Vagina (tissue), 2 donors: ENCODE data around the gene CCBE1. TPM values are rescaled to one million over a fixed set of nuclear protein-coding genes. Genes with fewer than 3 reads are reported as not detected.

Experiments used
- DNase-seq, 2 donors: peaks; one replicate each; pipeline ENCODE4 v3.0.0-alpha.2; 2017; ENCODE audit errors: extremely low spot score in 2 of 2
- H3K27ac ChIP-seq: fragments of 200-600 bp; sonication (generic); one replicate; pipeline ENCODE4 v1.5.1; 2019
- H3K27me3 ChIP-seq: fragments of 200-600 bp; sonication (generic); one replicate; pipeline ENCODE4 v1.5.1; 2019
- H3K36me3 ChIP-seq, 2 donors: fragments of 200-600 bp; sonication (generic); one replicate each; pipeline ENCODE4 v1.5.1; 2017 to 2019
- H3K4me1 ChIP-seq: fragments of 200-600 bp; sonication (generic); one replicate; pipeline ENCODE4 v1.5.1; 2019
- H3K4me3 ChIP-seq, 2 donors: fragments of 200-600 bp; sonication (generic); 1 replicate in 1 of 2; 2 replicates in 1 of 2; pipeline ENCODE4 v1.5.1; 2016 to 2019
- H3K9me3 ChIP-seq: fragments of 200-600 bp; sonication (generic); one replicate; pipeline ENCODE4 v1.5.1; 2019
- CTCF ChIP-seq, 3 experiments: fragments of 450-650 bp in 2 of 3; fragments of 200-600 bp in 1 of 3; sonication (generic) in 1 of 3; IDR thresholded peaks; one replicate each; pipeline ENCODE4 v1.5.1; 2017 to 2019; ENCODE audit warnings: antibody characterized with exemption in 3 of 3, mild to moderate bottlenecking in 2 of 3, moderate library complexity in 2 of 3
- POLR2A ChIP-seq, 2 donors: fragments of 450-650 bp; IDR thresholded peaks; one replicate each; pipeline ENCODE4 v1.6.1; 2017; ENCODE audit warnings: antibody characterized with exemption in 2 of 2, mild to moderate bottlenecking in 2 of 2, moderate library complexity in 2 of 2
- POLR2AphosphoS5 ChIP-seq, 2 donors: sonication (generic); formaldehyde crosslinking; IDR thresholded peaks; one replicate each; pipeline ENCODE4 v1.9.0; 2017; ENCODE audit warnings: antibody characterized with exemption in 2 of 2, mild to moderate bottlenecking in 2 of 2, low read depth in 1 of 2; ENCODE audit not compliant: insufficient read depth in 1 of 2
- intact Hi-C: fragments of 100-400 bp; cut with DNase I; formaldehyde crosslinking; loops from one replicate; pipeline ENCODE4 v1.15.1; 2023
- total RNA-seq: library from RNA; depleted of rRNA; stranded (reverse); fragments of >200 nt; gene quantifications from one replicate; pipeline ENCODE4 v1.2.3, GENCODE V29; 2016

CCBE1 gene
- total RNA-seq, 1 donor from 2014 or later = 2.9 TPM

GRCh38 chr18:59592624-59593023, 104.6 kb downstream of the CCBE1 start:
- TF ChIP-seq POLR2A (IDR thresholded peaks at IDR 0.05) (no peak), CTCF (IDR thresholded peaks at IDR 0.05) (no peak), POLR2AphosphoS5 (IDR thresholded peaks at IDR 0.05; ENCODE audit: insufficient read depth in 1 of 2, low read depth in 1 of 2) (no peak)
- H3K4me3 ChIP-seq = no peak overlapping the region

GRCh38 chr18:59582395-59582794, 114.8 kb downstream of the CCBE1 start:
- no peaks in the 10 kb centered on the region for H3K4me1 ChIP-seq
- H3K27ac ChIP-seq = no peak overlapping the region
- no peaks in the 10 kb centered on the region for H3K27me3 ChIP-seq
- intact Hi-C loops = no loop called here
- no peak for DNase-seq
- H3K36me3 ChIP-seq = no peaks in the 10 kb centered on the region
- TF ChIP-seq POLR2A (IDR thresholded peaks at IDR 0.05) (no peak), POLR2AphosphoS5 (IDR thresholded peaks at IDR 0.05; ENCODE audit: insufficient read depth in 1 of 2, low read depth in 1 of 2) (no peak), CTCF (IDR thresholded peaks at IDR 0.05) (no peak)
- H3K9me3 ChIP-seq = no peaks in the 10 kb centered on the region
- H3K4me3 ChIP-seq = no peak overlapping the region

More at GRCh38 chr18:59592624-59593023, 104.6 kb downstream of the CCBE1 start:
- no peaks in the 10 kb centered on the region for H3K27me3 ChIP-seq
- no peaks in the 10 kb centered on the region for H3K9me3 ChIP-seq
- no peak overlapping the region for H3K27ac ChIP-seq
- H3K4me1 ChIP-seq = no peaks in the 10 kb centered on the region
- no peak for DNase-seq
- intact Hi-C loops = no loop called here
- no peaks in the 10 kb centered on the region for H3K36me3 ChIP-seq

GRCh38 chr18:59579509-59579908, 117.7 kb downstream of the CCBE1 start:
- no peak overlapping the region for H3K27ac ChIP-seq
- no peaks in the 10 kb centered on the region for H3K27me3 ChIP-seq
- TF ChIP-seq CTCF (IDR thresholded peaks at IDR 0.05) = no peak
- TF ChIP-seq POLR2A (IDR thresholded peaks at IDR 0.05) = no peak
- TF ChIP-seq POLR2AphosphoS5 (IDR thresholded peaks at IDR 0.05; ENCODE audit: insufficient read depth in 1 of 2, low read depth in 1 of 2) = no peak
- H3K4me3 ChIP-seq = no peak overlapping the region
- no peak for DNase-seq
- H3K36me3 ChIP-seq = no peaks in the 10 kb centered on the region
- intact Hi-C loops = no loop called here
- H3K9me3 ChIP-seq = no peaks in the 10 kb centered on the region
- H3K4me1 ChIP-seq = no peaks in the 10 kb centered on the region

- H3K36me3 ChIP-seq = no peaks in the 10 kb centered on the region
- no peak for TF ChIP-seq CTCF (IDR thresholded peaks at IDR 0.05)
- TF ChIP-seq POLR2AphosphoS5 (IDR thresholded peaks at IDR 0.05; ENCODE audit: insufficient read depth in 1 of 2, low read depth in 1 of 2) = no peak
- no peak for TF ChIP-seq POLR2A (IDR thresholded peaks at IDR 0.05)
- H3K4me3 ChIP-seq = no peak overlapping the region
- no peaks in the 10 kb centered on the region for H3K27me3 ChIP-seq
- no peaks in the 10 kb centered on the region for H3K4me1 ChIP-seq
- DNase-seq = no peak
- H3K9me3 ChIP-seq = no peaks in the 10 kb centered on the region
- intact Hi-C loops = no loop called here
- H3K27ac ChIP-seq = no peak overlapping the region
These were observed 119.9 kb downstream of the CCBE1 start for GRCh38 chr18:59577386-59577655.

- H3K36me3 ChIP-seq = no peaks in the 10 kb centered on the region
- no peak overlapping the region for H3K4me3 ChIP-seq
- no peaks in the 10 kb centered on the region for H3K4me1 ChIP-seq
- no peak for TF ChIP-seq POLR2A (IDR thresholded peaks at IDR 0.05)
- TF ChIP-seq CTCF (IDR thresholded peaks at IDR 0.05) = no peak
- no peak for TF ChIP-seq POLR2AphosphoS5 (IDR thresholded peaks at IDR 0.05; ENCODE audit: insufficient read depth in 1 of 2, low read depth in 1 of 2)
- H3K27me3 ChIP-seq = no peaks in the 10 kb centered on the region
- no peaks in the 10 kb centered on the region for H3K9me3 ChIP-seq
- DNase-seq = no peak
- H3K27ac ChIP-seq = no peak overlapping the region
- intact Hi-C loops = no loop called here
These were observed 120.5 kb downstream of the CCBE1 start for GRCh38 chr18:59576541-59577385.
